ENCODE measurements around the gene SLC17A2.

DNA sequence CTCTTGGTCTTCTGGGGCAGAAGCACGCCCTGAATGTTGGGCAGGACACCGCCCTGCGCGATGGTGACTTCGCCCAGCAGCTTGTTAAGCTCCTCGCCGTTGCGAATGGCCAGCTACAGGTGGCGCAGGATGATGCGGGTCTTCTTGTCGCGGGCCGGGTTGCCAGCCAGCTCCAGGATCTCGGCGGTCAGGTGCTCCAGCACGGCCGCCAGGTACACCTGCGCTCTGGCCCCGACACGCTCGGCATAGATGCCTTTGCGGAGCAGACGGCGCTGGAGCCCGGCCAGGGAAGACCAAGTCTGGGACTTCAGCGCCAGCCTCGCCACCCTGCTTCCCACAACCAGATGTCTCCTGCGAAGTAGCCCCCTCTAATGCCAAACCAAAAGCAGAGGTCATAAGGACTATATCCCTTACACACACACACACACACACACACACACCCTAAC lies 48.4 kb downstream of the SLC17A2 start:
- TF ChIP-seq, protein P1, sequence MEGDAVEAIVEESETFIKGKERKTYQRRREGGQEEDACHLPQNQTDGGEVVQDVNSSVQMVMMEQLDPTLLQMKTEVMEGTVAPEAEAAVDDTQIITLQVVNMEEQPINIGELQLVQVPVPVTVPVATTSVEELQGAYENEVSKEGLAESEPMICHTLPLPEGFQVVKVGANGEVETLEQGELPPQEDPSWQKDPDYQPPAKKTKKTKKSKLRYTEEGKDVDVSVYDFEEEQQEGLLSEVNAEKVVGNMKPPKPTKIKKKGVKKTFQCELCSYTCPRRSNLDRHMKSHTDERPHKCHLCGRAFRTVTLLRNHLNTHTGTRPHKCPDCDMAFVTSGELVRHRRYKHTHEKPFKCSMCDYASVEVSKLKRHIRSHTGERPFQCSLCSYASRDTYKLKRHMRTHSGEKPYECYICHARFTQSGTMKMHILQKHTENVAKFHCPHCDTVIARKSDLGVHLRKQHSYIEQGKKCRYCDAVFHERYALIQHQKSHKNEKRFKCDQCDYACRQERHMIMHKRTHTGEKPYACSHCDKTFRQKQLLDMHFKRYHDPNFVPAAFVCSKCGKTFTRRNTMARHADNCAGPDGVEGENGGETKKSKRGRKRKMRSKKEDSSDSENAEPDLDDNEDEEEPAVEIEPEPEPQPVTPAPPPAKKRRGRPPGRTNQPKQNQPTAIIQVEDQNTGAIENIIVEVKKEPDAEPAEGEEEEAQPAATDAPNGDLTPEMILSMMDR (IDR thresholded peaks at IDR 0.05) = no peak
- TF ChIP-seq POLR2A (IDR thresholded peaks at IDR 0.05) (no peak), EP300 (IDR thresholded peaks at IDR 0.05; ENCODE audit: low read depth) (no peak)
